Measurements from ENCODE around the gene MBNL2. TPM values are rescaled to one million over a fixed set of nuclear protein-coding genes. Genes with fewer than 3 reads are reported as not detected.

Gene MBNL2
- total and polyA plus RNA-seq, 2 donors from 2014 or later: 18.8 to 70.5 TPM

GRCh38 chr13:97274829-97275649 lies 52.9 kb downstream of the MBNL2 start:
- H3K4me3 ChIP-seq (ENCODE audit: low read length in 3 of 3): no peak overlapping the region
- H3K9ac ChIP-seq (ENCODE audit: low read length in 3 of 3): no peak overlapping the region
- DNase-seq (peak in 1 of 5 donors; percentile 71), FAIRE-seq (peak; percentile 52)
- H3K4me1 ChIP-seq (ENCODE audit: control insufficient read depth in 2 of 3, insufficient read depth in 2 of 3, low read depth in 1 of 3, low read length in 3 of 3): peaks cover 6 to 47% (median 9%) of the 10 kb centered on the region in 3 donors
- no peak for TF ChIP-seq CTCF (IDR thresholded peaks at IDR 0.05; ENCODE audit: borderline replicate concordance, extremely low read depth, insufficient read depth)
- H3K27ac ChIP-seq (ENCODE audit: low read depth in 2 of 2, low read length in 2 of 2): peak overlapping the region; percentile 56 to 58
- peaks cover 0 to 10% (median 6%) of the 10 kb centered on the region in 3 donors for H3K36me3 ChIP-seq (ENCODE audit: control insufficient read depth in 2 of 3, insufficient read depth in 3 of 3, low read length in 3 of 3)
- no peaks in the 10 kb centered on the region for H3K27me3 ChIP-seq (ENCODE audit: control insufficient read depth, insufficient read depth, low read length)
- intact Hi-C loops (cut with DNase I): no loop called here
- H3K9me3 ChIP-seq (ENCODE audit: control insufficient read depth in 2 of 3, insufficient read depth in 1 of 3, low read length in 3 of 3): no peaks in the 10 kb centered on the region

DNA sequence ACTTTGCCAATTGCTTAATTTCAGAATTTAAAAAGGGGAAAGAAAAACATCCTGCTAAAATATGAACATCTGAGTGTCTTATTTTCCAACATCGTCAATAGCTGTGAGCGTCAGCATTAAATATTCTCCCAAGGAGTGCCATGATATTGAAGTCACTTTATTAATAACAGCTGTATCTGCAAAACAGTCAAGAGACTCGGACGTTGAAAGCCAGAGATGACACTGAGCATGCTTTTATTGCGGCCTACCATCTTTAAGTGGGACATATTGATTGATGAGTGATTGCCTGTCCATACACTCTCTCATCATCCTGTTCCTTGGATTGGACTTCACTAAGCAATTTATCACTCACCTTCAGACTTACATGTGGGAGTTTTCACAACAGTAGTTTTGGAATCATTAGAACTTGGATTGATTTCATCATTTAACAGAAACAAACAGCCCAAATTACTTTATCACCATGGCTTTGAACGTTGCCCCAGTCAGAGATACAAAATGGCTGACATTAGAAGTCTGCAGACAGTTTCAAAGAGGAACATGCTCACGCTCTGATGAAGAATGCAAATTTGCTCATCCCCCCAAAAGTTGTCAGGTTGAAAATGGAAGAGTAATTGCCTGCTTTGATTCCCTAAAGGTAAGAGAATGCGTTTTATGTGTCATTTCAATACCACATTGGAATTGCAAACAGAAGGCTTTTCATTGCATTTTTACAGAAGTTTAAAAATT lies 53.8 kb downstream of the MBNL2 start:
- Histone ChIP-seq H3K27ac (ENCODE audit: low read depth in 2 of 2, low read length in 2 of 2) (peak overlapping the region in 1 of 2 donors; percentile 42), H3K27me3 (ENCODE audit: control insufficient read depth, insufficient read depth, low read length) (no peaks in the 10 kb centered on the region), H3K4me1 (ENCODE audit: control insufficient read depth in 2 of 3, insufficient read depth in 2 of 3, low read depth in 1 of 3, low read length in 3 of 3) (peaks cover 9 to 53% (median 11%) of the 10 kb centered on the region in 3 donors), H3K36me3 (ENCODE audit: control insufficient read depth in 2 of 3, insufficient read depth in 3 of 3, low read length in 3 of 3) (peaks cover 0 to 10% (median 6%) of the 10 kb centered on the region in 3 donors), H3K4me3 (ENCODE audit: low read length in 3 of 3) (no peak overlapping the region), H3K9me3 (ENCODE audit: control insufficient read depth in 2 of 3, insufficient read depth in 1 of 3, low read length in 3 of 3) (no peaks in the 10 kb centered on the region), H3K9ac (ENCODE audit: low read length in 3 of 3) (no peak overlapping the region)
- TF ChIP-seq CTCF (IDR thresholded peaks at IDR 0.05; ENCODE audit: borderline replicate concordance, extremely low read depth, insufficient read depth): no peak
- intact Hi-C loops (cut with DNase I): no loop called here
- DNase-seq: no peak
- FAIRE-seq: no peak

DNA sequence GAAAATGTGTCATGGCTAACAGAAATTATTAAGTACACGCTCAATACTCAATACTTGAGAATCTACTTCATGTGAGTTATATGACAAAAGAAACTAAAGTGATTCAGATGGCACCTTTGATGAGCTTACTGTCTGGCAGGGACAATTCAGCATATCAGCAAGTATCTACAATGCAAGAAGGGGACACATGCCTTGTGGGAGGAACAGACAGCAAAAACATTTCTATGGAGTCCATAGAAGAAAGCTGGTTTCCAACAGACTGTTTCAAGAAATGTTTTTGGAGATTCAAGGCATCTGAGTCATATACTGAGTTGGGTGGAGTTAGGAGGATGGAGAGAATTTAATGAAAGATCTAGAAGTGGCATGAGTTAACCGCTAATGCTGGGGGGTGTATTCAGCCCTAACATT lies 54.7 kb downstream of the MBNL2 start:
- peaks cover 0 to 10% (median 6%) of the 10 kb centered on the region in 3 donors for H3K36me3 ChIP-seq (ENCODE audit: control insufficient read depth in 2 of 3, insufficient read depth in 3 of 3, low read length in 3 of 3)
- intact Hi-C loops (cut with DNase I): no loop called here
- H3K9me3 ChIP-seq (ENCODE audit: control insufficient read depth in 2 of 3, insufficient read depth in 1 of 3, low read length in 3 of 3): no peaks in the 10 kb centered on the region
- FAIRE-seq: no peak
- no peak overlapping the region for H3K27ac ChIP-seq (ENCODE audit: low read depth in 2 of 2, low read length in 2 of 2)
- H3K4me3 ChIP-seq (ENCODE audit: low read length in 3 of 3): no peak overlapping the region
- H3K27me3 ChIP-seq (ENCODE audit: control insufficient read depth, insufficient read depth, low read length): no peaks in the 10 kb centered on the region
- peaks cover 9 to 53% (median 12%) of the 10 kb centered on the region in 3 donors for H3K4me1 ChIP-seq (ENCODE audit: control insufficient read depth in 2 of 3, insufficient read depth in 2 of 3, low read depth in 1 of 3, low read length in 3 of 3)
- DNase-seq: no peak
- no peak for TF ChIP-seq CTCF (IDR thresholded peaks at IDR 0.05; ENCODE audit: borderline replicate concordance, extremely low read depth, insufficient read depth)
- H3K9ac ChIP-seq (ENCODE audit: low read length in 3 of 3): no peak overlapping the region

Data from kidney (tissue), 14 donors.